AG04450 (cell line): ENCODE results near the gene PHF1. TPM values are rescaled to one million over a fixed set of nuclear protein-coding genes. Genes with fewer than 3 reads are reported as not detected.

Source experiments
- CTCF ChIA-PET: fragments of 300-600, 350-600 bp; formaldehyde crosslinking; extraction: SDS; loops from one replicate; lab custom pipeline; 2022; ENCODE audit warnings: antibody characterized with exemption, inconsistent platforms; lab: Charles Lee
- POLR2A ChIA-PET: fragments of 350-600 bp; formaldehyde crosslinking; extraction: SDS; loops from one replicate; lab custom pipeline; 2021; ENCODE audit warnings: antibody characterized with exemption, inconsistent platforms; lab: Yijun Ruan, JAX
- DNase-seq: peaks from one replicate; pipeline ENCODE4 v3.0.0-alpha.2; 2011; ENCODE audit warnings: low read depth, low spot score
- H3K27ac ChIP-seq: one replicate; pipeline ENCODE4 v1.5.1; 2012; ENCODE audit warnings: low read depth, low read length, control low read depth
- H3K27me3 ChIP-seq: one replicate; pipeline ENCODE4 v1.6.0; 2012; ENCODE audit warnings: low read length; ENCODE audit not compliant: control insufficient read depth, insufficient read depth
- H3K4me3 ChIP-seq: 2 replicates; pipeline ENCODE4 v1.5.1; 2011; ENCODE audit warnings: mild to moderate bottlenecking, low read depth, low read length, control low read depth
- H3K9me3 ChIP-seq: 2 replicates; pipeline ENCODE4 v1.5.1; 2012; ENCODE audit warnings: low read length; ENCODE audit not compliant: control insufficient read depth, insufficient read depth
- polyA plus RNA-seq: library from polyadenylated mRNA; depleted of rRNA; stranded (reverse); fragments of >200 nt; gene quantifications from 2 replicates; pipeline ENCODE4 v1.2.3, GENCODE V29; 2011
- TF ChIP-seq, protein P1 (sequence below): IDR thresholded peaks from 2 replicates; pipeline ENCODE4 v1.5.1; 2011; ENCODE audit warnings: low read depth, low read length, control low read depth, inconsistent platforms

PHF1 gene
- polyA plus RNA-seq, 1 experiment, result 26.6 TPM

DNA sequence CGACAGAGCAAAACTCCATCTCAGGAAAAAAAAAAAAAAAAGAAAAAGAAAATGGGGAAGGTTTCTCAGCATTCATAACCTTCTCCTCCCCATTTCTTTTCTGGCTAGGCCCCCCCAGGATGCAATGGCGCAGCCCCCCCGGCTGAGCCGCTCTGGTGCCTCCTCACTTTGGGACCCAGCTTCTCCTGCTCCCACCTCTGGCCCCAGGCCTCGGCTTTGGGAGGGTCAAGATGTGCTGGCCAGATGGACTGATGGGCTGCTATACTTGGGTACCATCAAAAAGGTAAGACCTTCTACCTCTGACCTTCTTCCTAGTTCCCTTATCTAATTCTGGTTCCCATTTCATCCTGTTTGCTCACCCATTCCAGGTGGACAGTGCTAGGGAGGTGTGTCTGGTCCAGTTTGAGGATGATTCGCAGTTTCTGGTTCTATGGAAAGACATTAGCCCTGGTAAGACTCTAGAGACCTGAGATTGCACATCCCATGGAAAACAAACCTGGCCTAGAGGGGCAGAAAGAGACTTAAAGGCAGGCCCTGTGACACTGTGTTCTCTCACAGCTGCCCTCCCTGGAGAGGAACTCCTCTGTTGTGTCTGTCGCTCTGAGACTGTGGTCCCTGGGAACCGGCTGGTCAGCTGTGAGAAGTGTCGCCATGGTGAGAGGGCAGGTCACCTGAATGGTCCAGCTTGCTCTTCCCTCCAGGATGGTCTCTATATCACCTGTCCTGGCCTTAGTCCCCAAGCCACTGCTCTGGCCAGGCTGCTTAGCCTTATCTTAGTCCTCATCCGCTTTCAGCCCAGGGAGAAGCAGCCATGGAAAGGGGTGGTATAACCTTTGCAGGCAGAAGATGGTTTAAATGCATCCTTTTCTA is 1.6 kb downstream of the PHF1 start:
- ChIA-PET CTCF (interaction anchor here (0.5 kb wide), 1 partner anchor 111 kb away, joined by 7 read pairs; no protein-coding TSS in a partner anchor), POLR2A (no interaction called here)
- TF ChIP-seq, protein P1, sequence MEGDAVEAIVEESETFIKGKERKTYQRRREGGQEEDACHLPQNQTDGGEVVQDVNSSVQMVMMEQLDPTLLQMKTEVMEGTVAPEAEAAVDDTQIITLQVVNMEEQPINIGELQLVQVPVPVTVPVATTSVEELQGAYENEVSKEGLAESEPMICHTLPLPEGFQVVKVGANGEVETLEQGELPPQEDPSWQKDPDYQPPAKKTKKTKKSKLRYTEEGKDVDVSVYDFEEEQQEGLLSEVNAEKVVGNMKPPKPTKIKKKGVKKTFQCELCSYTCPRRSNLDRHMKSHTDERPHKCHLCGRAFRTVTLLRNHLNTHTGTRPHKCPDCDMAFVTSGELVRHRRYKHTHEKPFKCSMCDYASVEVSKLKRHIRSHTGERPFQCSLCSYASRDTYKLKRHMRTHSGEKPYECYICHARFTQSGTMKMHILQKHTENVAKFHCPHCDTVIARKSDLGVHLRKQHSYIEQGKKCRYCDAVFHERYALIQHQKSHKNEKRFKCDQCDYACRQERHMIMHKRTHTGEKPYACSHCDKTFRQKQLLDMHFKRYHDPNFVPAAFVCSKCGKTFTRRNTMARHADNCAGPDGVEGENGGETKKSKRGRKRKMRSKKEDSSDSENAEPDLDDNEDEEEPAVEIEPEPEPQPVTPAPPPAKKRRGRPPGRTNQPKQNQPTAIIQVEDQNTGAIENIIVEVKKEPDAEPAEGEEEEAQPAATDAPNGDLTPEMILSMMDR, result no peak
- no peaks in the 10 kb centered on the region for H3K9me3 ChIP-seq
- 0 out of 2 replicates have a peak overlapping the region, but pooled peaks have one; percentile 7 for H3K4me3 ChIP-seq
- no peak for DNase-seq
- no peak overlapping the region for H3K27ac ChIP-seq
- H3K27me3 ChIP-seq, result no peaks in the 10 kb centered on the region

GRCh38 chr6:33413241-33414120 is 2.7 kb downstream of the PHF1 start:
- Histone ChIP-seq H3K4me3 (no peak overlapping the region), H3K27me3 (no peaks in the 10 kb centered on the region), H3K9me3 (no peaks in the 10 kb centered on the region), H3K27ac (peak overlapping the region; percentile 21)
- POLR2A ChIA-PET, result no interaction called here
- TF ChIP-seq, protein P1, result no peak
- DNase-seq, result no peak
- CTCF ChIA-PET, result no interaction called here

DNA sequence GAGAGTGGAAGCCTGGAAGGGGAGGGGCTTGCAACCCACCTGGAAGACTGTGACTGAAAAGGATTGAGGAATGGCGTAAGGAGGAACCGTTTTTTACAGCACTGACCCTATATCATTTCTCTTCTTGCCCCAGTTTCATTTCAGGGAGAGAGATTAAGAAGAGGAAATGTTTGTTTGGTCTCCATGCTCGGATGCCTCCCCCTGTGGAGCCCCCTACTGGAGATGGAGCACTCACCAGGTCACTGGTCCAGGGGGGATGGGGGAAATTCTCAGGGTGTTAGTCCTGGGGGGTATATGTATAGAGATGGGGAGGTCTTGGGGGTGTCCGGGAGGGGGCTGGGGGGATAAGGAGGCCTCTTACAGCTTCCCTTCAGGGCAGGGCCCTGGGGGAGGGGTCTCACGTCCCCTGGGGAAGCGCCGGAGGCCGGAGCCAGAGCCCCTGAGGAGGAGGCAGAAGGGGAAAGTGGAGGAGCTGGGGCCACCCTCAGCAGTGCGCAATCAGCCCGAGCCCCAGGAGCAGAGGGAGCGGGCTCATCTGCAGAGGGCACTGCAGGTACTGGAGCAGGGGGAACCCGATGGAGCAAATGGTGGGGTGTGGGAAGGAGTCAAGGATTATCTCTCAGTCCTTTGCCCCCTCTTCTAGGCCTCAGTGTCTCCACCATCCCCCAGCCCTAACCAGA is 3.9 kb downstream of the PHF1 start:
- no peaks in the 10 kb centered on the region for H3K27me3 ChIP-seq
- TF ChIP-seq, protein P1, result peak; percentile 48
- 0 out of 2 replicates have a peak overlapping the region, but pooled peaks have one; percentile 2 for H3K4me3 ChIP-seq
- no peaks in the 10 kb centered on the region for H3K9me3 ChIP-seq
- CTCF ChIA-PET, result interaction anchor here (0.6 kb wide), 1 partner anchor 1516 kb away, joined by 5 read pairs; no protein-coding TSS in a partner anchor
- POLR2A ChIA-PET, result no interaction called here
- H3K27ac ChIP-seq, result no peak overlapping the region
- DNase-seq, result no peak

GRCh38 chr6:33415831-33416230 is 5.0 kb downstream of the PHF1 start:
- POLR2A ChIA-PET, result interaction anchor here (1.7 kb wide), 1 partner anchor 38 kb away, joined by 5 read pairs; the partner anchor contains the start of gene ZBTB9
- H3K27ac ChIP-seq, result peak overlapping the region; percentile 52

More at GRCh38 chr6:33415831-33416230, 5.0 kb downstream of the PHF1 start:
- Histone ChIP-seq H3K4me3 (peak overlapping the region; percentile 93), H3K9me3 (no peaks in the 10 kb centered on the region), H3K27me3 (no peaks in the 10 kb centered on the region)
- TF ChIP-seq, protein P1, result no peak
- no peak for DNase-seq
- CTCF ChIA-PET, result interaction anchor here (1.1 kb wide), 1 partner anchor 11 kb away, joined by 3 read pairs; no protein-coding TSS in a partner anchor
